ENCODE data around the gene EOMES. TPM values are rescaled to one million over a fixed set of nuclear protein-coding genes. Genes with fewer than 3 reads are reported as not detected.

Gene EOMES
- total and polyA plus RNA-seq, 2 of the 8 experiments (the other 6 are each of a cell fraction or from before 2014, with no cell fraction given): 0.09 to 0.47 TPM

GRCh38 chr3:27749643-27750042 lies 27.5 kb upstream of the EOMES start:
- CTCF ChIA-PET (ENCODE audit: partially characterized antibody): interaction anchor here (2.0 kb wide), 1 partner anchor 21 kb away, joined by 8 read pairs; no protein-coding TSS in a partner anchor

More at GRCh38 chr3:27749643-27750042, 27.5 kb upstream of the EOMES start:
- no peak overlapping the region for H3K4me2 ChIP-seq (ENCODE audit: insufficient read depth in 1 of 2, low read depth in 2 of 2, low read length in 2 of 2)
- no peak overlapping the region for H2BK120ac ChIP-seq (replicated peaks; ENCODE audit: low read depth, low read length)
- no peak overlapping the region for H4K5ac ChIP-seq (ENCODE audit: insufficient read length, low read depth, low read length)
- no peaks in the 10 kb centered on the region for H4K20me1 ChIP-seq (replicated peaks in 1 of 2; ENCODE audit: control insufficient read depth in 1 of 2, insufficient read depth in 2 of 2, low read length in 2 of 2)
- no peak overlapping the region for H3K14ac ChIP-seq (ENCODE audit: insufficient read length)
- H2BK15ac ChIP-seq (ENCODE audit: low read length): no peak overlapping the region
- no peak overlapping the region for H3K18ac ChIP-seq (ENCODE audit: extremely low read depth, low read length)
- DNase-seq (ENCODE audit: low read depth in 1 of 2, low spot score in 2 of 2) (no peak), FAIRE-seq (no peak)
- no peak overlapping the region for H3K27ac ChIP-seq (ENCODE audit: low read depth, low read length)
- H3K36me3 ChIP-seq (ENCODE audit: control insufficient read depth in 2 of 4, insufficient read depth in 4 of 4, low read length in 3 of 4): no peaks in the 10 kb centered on the region
- WGBS, 2 experiments (ENCODE audit: extremely low coverage in 1 of 2, insufficient coverage in 1 of 2, insufficient read length in 1 of 2, insufficient replicate concordance in 2 of 2, low coverage in 1 of 2, low lambda C conversion rate in 2 of 2, missing lambda C conversion rate in 1 of 2): 92% methylated on average over 1 of the region's 1 CpG; no CpG with 5 or more reads in 1 of the 2 experiments
- no peaks in the 10 kb centered on the region; a peak in 1 of 7 replicates for H3K27me3 ChIP-seq (replicated peaks in 1 of 4; ENCODE audit: control insufficient read depth in 3 of 4, extremely low read depth in 1 of 4, insufficient read depth in 3 of 4, low read length in 3 of 4)
- POLR2A ChIA-PET (ENCODE audit: partially characterized antibody): no interaction called here
- H3K9ac ChIP-seq (replicated peaks in 1 of 4; ENCODE audit: extremely low read depth in 1 of 4, low read depth in 3 of 4, low read length in 3 of 4): no peak overlapping the region
- no peaks in the 10 kb centered on the region for H3K4me1 ChIP-seq (replicated peaks in 1 of 4; ENCODE audit: control insufficient read depth in 3 of 4, insufficient read depth in 4 of 4, low read length in 3 of 4)
- H3K9me3 ChIP-seq (ENCODE audit: insufficient read depth in 2 of 2, low read depth in 1 of 2, low read length in 1 of 2): no peaks in the 10 kb centered on the region
- no peaks in the 10 kb centered on the region for H3K23me2 ChIP-seq (ENCODE audit: low read depth, low read length)
- H2AK5ac ChIP-seq (ENCODE audit: low read depth, low read length): no peak overlapping the region
- no peak overlapping the region for H3K23ac ChIP-seq (ENCODE audit: insufficient read length)
- no peak overlapping the region for H4K91ac ChIP-seq (replicated peaks; ENCODE audit: insufficient read length, low read length)
- H3K4ac ChIP-seq (replicated peaks; ENCODE audit: insufficient read length, low read depth, low read length): no peak overlapping the region
- H3K79me1 ChIP-seq (ENCODE audit: low read depth, low read length): no peaks in the 10 kb centered on the region
- H3K4me3 ChIP-seq (ENCODE audit: extremely low read depth in 1 of 4, insufficient read depth in 2 of 4, low read depth in 3 of 4, low read length in 4 of 4): no peak overlapping the region
- H2AFZ ChIP-seq (ENCODE audit: low read length): no peak overlapping the region
- no peak overlapping the region for H2BK20ac ChIP-seq (ENCODE audit: low read length)
- no peaks in the 10 kb centered on the region for H3K79me2 ChIP-seq (ENCODE audit: control insufficient read depth in 1 of 2, insufficient read depth in 2 of 2, low read length in 2 of 2)
- TF ChIP-seq ATF2 (IDR thresholded peaks at IDR 0.05; ENCODE audit: low read length) (no peak), SIN3A (conservative IDR thresholded peaks at IDR 0.05 in 1 of 2, IDR thresholded peaks at IDR 0.05 in 1 of 2; ENCODE audit: low read depth in 1 of 2, low read length in 2 of 2) (no peak), CHD2 (IDR thresholded peaks at IDR 0.05; ENCODE audit: low read length) (no peak)
- H2BK5ac ChIP-seq (ENCODE audit: low read depth, low read length): no peak overlapping the region
- H2BK12ac ChIP-seq (ENCODE audit: low read depth, low read length): no peak overlapping the region
- no peak overlapping the region for H4K8ac ChIP-seq (ENCODE audit: extremely low read depth, insufficient read depth, low read length)
- H3K56ac ChIP-seq (replicated peaks; ENCODE audit: insufficient read length, low read depth, low read length): no peak overlapping the region

Measured in H1 (cell line).